ENCODE measurements around the gene CPEB4.

DNA sequence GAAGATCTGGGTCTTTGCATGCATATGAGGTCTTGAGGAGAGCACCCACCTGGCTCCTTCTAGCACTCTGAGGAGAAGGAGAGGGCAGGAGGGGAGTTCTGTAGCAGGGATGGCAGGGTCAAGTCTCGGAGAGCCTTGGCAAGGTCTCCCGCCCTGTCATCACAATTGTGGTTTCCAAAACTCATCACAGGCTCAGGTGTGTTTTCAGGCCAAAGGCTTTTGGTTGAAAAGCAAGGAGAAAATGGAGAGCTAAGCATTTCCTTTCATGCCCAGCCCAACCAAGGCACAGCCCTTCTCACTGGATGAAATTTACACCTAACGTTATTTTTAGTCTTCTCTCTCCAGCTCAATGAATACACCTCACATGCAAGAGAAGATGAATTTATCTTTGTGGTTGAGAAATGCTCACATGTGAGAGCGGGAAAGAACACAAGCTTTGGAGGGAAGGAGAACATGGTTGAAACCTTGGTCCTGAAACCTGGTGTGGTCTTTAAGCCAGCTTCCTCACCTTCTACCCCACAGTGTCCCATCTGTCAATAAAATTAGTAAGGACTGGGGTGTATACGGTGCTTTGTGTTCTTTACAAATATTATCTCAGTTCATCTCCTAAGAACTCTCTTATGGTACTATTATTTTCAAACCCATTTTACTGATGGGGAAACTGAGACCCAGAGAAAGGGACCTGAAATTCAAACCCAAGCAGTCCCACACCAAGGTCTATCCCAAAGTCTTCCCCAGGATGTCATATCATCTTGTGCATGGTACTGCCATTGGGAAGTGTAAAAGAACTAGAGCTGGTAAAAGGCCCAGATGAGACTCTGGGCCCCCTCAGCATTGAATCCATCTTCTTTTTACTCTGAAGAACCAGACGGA, 47.8 kb upstream of the CPEB4 start:
- TF ChIP-seq POLR2AphosphoS5 (IDR thresholded peaks at IDR 0.05) (no peak), POLR2A (IDR thresholded peaks at IDR 0.05) (no peak), EP300 (IDR thresholded peaks at IDR 0.05) (no peak)
- TF ChIP-seq, protein P1, sequence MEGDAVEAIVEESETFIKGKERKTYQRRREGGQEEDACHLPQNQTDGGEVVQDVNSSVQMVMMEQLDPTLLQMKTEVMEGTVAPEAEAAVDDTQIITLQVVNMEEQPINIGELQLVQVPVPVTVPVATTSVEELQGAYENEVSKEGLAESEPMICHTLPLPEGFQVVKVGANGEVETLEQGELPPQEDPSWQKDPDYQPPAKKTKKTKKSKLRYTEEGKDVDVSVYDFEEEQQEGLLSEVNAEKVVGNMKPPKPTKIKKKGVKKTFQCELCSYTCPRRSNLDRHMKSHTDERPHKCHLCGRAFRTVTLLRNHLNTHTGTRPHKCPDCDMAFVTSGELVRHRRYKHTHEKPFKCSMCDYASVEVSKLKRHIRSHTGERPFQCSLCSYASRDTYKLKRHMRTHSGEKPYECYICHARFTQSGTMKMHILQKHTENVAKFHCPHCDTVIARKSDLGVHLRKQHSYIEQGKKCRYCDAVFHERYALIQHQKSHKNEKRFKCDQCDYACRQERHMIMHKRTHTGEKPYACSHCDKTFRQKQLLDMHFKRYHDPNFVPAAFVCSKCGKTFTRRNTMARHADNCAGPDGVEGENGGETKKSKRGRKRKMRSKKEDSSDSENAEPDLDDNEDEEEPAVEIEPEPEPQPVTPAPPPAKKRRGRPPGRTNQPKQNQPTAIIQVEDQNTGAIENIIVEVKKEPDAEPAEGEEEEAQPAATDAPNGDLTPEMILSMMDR (IDR thresholded peaks at IDR 0.05) = no peak
